G401 (cell line): Measurements from ENCODE around the gene HSBP1. TPM values are rescaled to one million over a fixed set of nuclear protein-coding genes. Genes with fewer than 3 reads are reported as not detected.
A peak's percentile ranks its signal among the peaks of the same experiment; 100 is the strongest.

Source experiments
- DNase-seq: peaks from one replicate; pipeline ENCODE4 v3.0.0-alpha.2; 2015; ENCODE audit warnings: low spot score
- in situ Hi-C: cut with HindIII; loops from 2 replicates; pipeline ENCODE4 v1.10.0; 2016; ENCODE audit warnings: low sequenced_read_pairs, mixed read lengths
- total RNA-seq: library from RNA; depleted of rRNA; stranded (reverse); fragments of >200 nt; shearing (Covaris generic); gene quantifications from 2 replicates; pipeline ENCODE4 v1.2.3, GENCODE V29; 2014; rRNA removed

The HSBP1 gene
- total RNA-seq = 291 and 426 TPM in 2 replicates

DNA sequence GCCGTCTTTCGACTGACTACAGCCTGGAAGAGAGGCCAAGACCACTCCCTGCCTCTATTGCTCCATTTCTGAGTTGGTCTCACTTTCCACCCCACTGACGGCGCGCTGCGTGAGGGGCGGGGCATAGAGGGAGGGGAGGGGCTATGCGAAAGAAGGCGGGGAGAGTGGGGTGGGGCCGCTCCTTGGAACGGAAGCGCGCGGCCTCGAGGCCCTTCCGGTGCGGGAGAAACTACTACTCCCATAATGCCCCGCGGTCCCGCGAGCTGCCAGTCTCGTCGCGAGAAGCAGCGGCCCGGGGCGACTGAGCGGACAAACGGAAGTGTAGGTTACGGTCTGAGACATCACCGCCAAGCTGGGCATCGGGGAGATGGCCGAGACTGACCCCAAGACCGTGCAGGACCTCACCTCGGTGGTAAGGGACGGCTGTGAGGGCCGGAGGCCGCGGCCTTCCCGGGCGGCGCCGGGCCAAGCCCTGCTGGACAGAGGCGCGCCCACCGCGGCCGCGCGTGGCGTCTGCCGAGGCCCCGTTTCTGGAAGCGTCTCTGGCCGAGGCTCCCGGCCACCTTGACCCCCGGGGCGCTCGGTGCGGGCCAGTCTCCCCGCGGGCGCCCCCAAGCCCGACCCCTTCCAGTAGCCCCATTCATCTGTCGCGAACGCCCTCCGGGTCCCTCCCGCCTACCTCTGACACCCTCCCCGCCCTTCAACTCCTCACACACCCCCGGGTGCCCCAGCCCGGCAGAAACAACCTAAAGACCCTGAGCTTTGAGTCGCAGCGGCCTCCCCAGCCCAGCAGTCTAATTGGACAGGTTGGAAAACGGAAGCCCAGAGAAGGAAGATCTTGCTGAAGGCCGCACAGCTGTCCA, at the start of gene HSBP1:
HSBP1 (plus strand) TSS at position 269 of the 863 bp plus-strand sequence; CDS start at position 368, 99 bp downstream.
- DNase-seq = peak; percentile 87
- in situ Hi-C loops = no loop called here

- no peak for DNase-seq
- in situ Hi-C loops = no loop called here
These were observed 45.4 kb upstream of the HSBP1 start for GRCh38 chr16:83762141-83762991.

- in situ Hi-C loops = no loop called here
These were observed 44.8 kb upstream of the HSBP1 start for GRCh38 chr16:83762992-83763358.

DNA sequence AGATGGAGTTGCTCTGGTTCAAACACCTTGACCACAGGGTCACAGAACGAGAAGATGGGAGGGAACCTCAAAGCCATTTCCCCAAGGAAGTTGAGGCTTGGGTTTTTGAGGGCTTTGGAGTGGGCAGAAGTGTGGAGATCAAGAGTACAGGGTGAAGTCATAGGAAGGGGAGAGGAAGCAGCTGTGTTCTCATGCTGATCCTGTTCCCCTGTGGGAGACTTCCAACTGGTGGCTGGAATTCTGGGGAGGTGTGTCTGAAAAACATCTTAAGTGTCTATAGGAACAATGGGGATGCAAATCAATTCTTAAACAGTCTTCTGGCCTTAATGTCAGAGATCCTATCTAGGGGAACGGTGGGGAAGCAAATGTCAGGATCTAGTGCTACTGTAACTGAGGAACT, 38.8 kb upstream of the HSBP1 start:
- in situ Hi-C loops = no loop called here
- DNase-seq = no peak

More at GRCh38 chr16:83762992-83763358, 44.8 kb upstream of the HSBP1 start:
- no peak for DNase-seq

DNA sequence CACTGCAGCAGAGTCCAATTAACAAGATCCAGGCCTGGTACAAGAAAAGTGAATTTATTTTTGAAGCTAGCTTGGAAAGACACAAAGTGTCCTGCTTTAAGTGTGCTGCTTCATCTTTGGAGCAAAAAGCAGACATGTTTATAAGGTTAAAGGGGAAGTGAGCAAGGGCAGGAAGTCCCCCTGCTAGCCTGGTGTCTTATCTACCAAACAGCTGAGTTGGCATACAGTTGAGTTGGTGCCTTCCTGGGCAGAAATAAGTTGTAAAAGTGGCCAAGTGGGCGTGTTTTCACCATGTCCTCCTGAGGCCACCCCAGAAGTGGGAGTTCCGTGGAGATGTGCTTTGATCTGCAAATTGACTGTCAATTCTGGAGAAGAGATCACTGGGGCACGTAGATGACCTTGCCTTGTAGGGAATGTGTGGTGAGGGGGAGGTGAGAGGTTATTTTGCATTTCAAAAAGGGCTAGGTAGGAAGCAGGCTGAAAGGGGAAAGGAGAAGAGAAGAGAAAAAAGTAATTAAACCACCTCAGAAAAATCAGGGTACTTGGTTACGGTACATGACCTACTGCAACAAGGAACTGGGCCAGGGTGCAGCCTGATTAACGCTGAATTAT, 38.3 kb upstream of the HSBP1 start:
- DNase-seq = no peak

GRCh38 chr16:83771306-83771942, 36.4 kb upstream of the HSBP1 start:
- in situ Hi-C loops = no loop called here

More for the DNA sequence above, 38.3 kb upstream of the HSBP1 start:
- in situ Hi-C loops = no loop called here

GRCh38 chr16:83772806-83773205, 35.0 kb upstream of the HSBP1 start:
- in situ Hi-C loops = no loop called here
- peak; percentile 5 for DNase-seq

More at GRCh38 chr16:83771306-83771942, 36.4 kb upstream of the HSBP1 start:
- DNase-seq = peak; percentile 8

- DNase-seq = no peak
- in situ Hi-C loops = no loop called here
These were observed 33.7 kb upstream of the HSBP1 start for GRCh38 chr16:83774066-83774465.

DNA sequence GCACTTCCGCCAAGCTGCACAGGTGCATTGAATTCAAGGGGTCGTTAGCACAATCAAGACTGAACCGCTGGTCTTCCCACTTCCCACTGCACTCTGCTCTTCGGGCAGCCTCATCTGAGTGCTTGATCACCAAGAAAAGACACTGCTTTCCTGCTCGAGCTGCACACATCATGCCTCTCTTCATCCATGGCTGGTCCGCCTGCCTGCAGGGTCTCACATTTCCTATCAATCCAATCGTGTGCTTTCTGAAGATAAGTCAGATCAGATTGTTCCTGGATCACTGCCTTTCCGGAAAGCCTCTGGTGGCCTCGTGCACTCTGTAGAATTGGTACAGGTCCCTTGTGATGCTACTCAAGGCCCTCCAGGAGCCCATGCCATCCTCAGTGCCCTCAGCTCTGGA, 30.8 kb upstream of the HSBP1 start:
- DNase-seq = no peak
- in situ Hi-C loops = no loop called here

DNA sequence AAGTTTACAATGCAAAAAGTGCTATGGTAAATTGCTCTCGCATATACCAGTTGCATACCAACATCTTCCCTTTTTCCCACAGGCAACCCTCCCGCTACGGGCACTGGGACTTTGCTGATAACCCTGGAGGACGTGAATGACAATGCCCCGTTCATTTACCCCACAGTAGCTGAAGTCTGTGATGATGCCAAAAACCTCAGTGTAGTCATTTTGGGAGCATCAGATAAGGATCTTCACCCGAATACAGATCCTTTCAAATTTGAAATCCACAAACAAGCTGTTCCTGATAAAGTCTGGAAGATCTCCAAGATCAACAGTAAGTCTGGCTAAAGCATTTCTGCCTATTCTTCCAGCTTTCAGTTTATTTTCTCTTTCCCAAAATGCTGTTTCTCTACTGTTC, 27.9 kb upstream of the HSBP1 start:
- no peak for DNase-seq
- in situ Hi-C loops = no loop called here

- in situ Hi-C loops = no loop called here
- DNase-seq = no peak
These were observed 22.3 kb upstream of the HSBP1 start for GRCh38 chr16:83785455-83785854.

- in situ Hi-C loops = no loop called here
- no peak for DNase-seq
These were observed 18.0 kb upstream of the HSBP1 start for GRCh38 chr16:83789642-83790401.

- no peak for DNase-seq
- in situ Hi-C loops = no loop called here
These were observed 15.9 kb upstream of the HSBP1 start for GRCh38 chr16:83791916-83792315.

- in situ Hi-C loops = no loop called here
- DNase-seq = no peak
These were observed 15.4 kb upstream of the HSBP1 start for GRCh38 chr16:83792391-83792790.

DNA sequence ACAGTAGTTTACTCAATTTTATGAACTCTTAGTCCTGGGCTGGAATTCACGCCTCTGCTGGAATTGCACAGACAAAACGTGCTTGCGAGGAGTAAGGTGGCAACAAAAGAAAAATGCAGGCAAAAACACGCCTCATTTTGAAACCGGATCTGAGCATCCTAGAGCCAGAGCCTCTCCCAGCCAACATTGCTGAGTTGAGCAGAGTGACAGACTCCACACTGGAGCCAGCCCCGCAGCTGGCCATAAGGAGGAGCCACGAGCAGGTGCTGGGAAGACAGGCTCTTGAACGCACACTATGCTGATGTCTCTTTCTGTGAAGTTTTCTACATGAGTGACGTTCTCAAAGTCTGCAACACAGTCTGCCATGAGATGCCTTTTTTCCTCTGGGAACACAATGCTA, 14.6 kb upstream of the HSBP1 start:
- in situ Hi-C loops = no loop called here

GRCh38 chr16:83794860-83795554, 12.8 kb upstream of the HSBP1 start:
- in situ Hi-C loops = no loop called here
- no peak for DNase-seq

More for the DNA sequence above, 14.6 kb upstream of the HSBP1 start:
- no peak for DNase-seq

DNA sequence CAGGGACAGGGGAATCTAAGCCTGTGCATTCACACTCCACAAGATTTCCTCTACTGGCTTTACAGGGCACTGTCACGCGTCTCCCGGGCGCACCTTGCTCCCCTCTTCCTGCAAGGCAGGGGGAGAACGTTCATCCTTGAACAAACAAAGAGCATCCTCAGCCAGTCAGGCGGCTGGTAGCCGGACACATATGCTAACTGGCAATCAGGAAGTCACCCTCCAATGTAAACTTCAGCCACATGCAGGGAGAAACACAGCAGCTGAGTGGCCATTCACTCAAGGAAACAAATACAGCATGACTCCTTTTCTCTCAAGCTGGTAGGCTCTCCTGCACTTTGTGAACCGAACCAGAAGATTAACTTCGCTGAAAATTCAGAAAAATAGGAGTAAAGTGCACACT, 10.8 kb upstream of the HSBP1 start:
- DNase-seq = no peak

DNA sequence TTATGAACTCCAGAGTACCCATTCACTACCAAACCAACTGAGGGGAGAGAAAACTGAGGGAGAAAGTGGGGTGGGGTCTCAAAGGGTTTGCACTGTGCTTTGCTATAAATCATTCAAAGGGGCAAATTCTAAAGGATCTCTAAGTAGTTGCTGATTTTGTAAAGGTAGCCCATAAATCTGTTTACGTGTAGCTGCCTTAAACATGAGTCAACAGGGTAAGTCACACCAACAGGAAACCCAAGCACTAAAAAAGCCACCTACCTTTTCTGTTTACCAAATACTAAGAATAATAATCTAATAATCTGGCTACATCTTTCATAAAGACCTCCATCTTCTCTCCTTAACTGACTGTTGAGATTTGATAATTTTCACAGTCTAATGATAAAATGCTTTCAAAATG, 8.4 kb upstream of the HSBP1 start:
- in situ Hi-C loops = no loop called here
- DNase-seq = no peak

More for the DNA sequence above, 10.8 kb upstream of the HSBP1 start:
- in situ Hi-C loops = no loop called here
